ENCODE data around the gene LCLAT1.

The LCLAT1 gene

DNA sequence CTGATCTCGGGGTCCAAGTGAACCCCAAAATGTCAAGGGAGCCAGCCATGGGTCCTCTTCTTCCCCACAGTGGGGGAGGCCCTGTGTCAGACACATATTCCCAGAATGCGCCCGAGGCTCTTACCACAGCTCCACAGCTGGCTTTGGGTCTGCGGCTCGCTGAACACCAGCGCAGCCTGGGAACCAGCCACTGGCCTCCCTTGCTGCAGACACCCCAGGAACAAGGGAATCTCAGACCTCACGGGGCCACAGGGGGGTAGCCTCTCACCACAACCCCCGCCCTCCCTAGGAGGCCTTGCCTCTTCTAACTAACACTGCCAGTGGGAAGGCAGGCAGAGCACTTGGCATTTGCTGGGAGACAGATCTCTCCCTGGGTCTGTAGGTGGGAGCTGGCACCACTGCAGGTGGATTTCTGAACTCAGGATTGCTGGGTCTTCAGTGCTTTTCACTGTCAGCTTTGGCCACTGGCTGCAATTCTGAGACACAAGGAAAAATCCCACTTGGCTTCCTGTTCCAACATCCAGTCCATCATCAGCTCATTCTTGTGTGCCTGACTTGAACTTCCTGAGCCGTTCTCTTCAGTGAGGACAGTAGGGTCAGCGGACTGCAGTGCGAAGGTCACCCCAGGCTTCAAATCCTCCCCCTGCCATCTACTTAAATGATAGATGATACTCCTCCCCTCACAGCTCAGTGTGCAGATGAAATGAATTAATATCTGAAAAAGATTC, 231.5 kb downstream of the LCLAT1 start:
- Histone ChIP-seq H3K9ac (ENCODE audit: insufficient read length, low read depth) (no peak overlapping the region), H3K27me3 (ENCODE audit: insufficient read depth, insufficient read length) (no peaks in the 10 kb centered on the region), H3K4me1 (ENCODE audit: insufficient read depth, insufficient read length) (no peaks in the 10 kb centered on the region), H3K9me3 (ENCODE audit: insufficient read depth, low read length) (no peaks in the 10 kb centered on the region), H3K36me3 (ENCODE audit: insufficient read depth, insufficient read length, low read length) (no peaks in the 10 kb centered on the region), H3K4me3 (ENCODE audit: insufficient read length, low read depth) (no peak overlapping the region)
- DNase-seq (ENCODE audit: low read depth, low spot score) = no peak
- TF ChIP-seq ZNF274 (IDR thresholded peaks at IDR 0.05; ENCODE audit: low read depth, low read length) (no peak), YY1 (IDR thresholded peaks at IDR 0.05; ENCODE audit: insufficient read depth, insufficient read length) (no peak), SUZ12 (IDR thresholded peaks at IDR 0.05; ENCODE audit: extremely low read depth, insufficient read depth, insufficient read length) (no peak)

- Histone ChIP-seq H3K4me3 (ENCODE audit: insufficient read length, low read depth) (no peak overlapping the region), H3K27me3 (ENCODE audit: insufficient read depth, insufficient read length) (no peaks in the 10 kb centered on the region), H3K36me3 (ENCODE audit: insufficient read depth, insufficient read length, low read length) (no peaks in the 10 kb centered on the region), H3K4me1 (ENCODE audit: insufficient read depth, insufficient read length) (no peaks in the 10 kb centered on the region), H3K9ac (ENCODE audit: insufficient read length, low read depth) (no peak overlapping the region), H3K9me3 (ENCODE audit: insufficient read depth, low read length) (no peaks in the 10 kb centered on the region)
- DNase-seq (ENCODE audit: low read depth, low spot score) = no peak
- TF ChIP-seq SUZ12 (IDR thresholded peaks at IDR 0.05; ENCODE audit: extremely low read depth, insufficient read depth, insufficient read length) = no peak
- no peak for TF ChIP-seq YY1 (IDR thresholded peaks at IDR 0.05; ENCODE audit: insufficient read depth, insufficient read length)
These were observed 232.5 kb downstream of the LCLAT1 start for GRCh38 chr2:30679426-30680088.

DNA sequence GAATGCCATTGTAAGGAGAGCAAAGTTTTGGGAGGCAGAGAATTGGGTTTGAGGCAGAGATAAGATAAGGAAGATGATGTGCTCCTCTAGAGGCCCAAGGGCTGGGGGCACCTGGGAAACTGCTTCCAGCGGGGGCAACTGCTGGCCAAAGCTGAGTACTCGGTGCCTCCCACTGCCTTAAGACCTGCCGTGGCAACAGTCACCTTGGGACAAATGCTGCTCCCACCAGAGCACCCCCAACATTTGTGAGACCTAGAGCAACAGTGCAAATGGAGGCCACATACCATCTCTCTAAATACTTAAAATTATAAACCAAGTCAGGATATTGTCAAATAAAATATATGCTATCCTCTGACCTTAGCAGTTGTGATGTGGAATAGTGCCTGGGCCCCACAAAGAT, 233.1 kb downstream of the LCLAT1 start:
- Histone ChIP-seq H3K27me3 (ENCODE audit: insufficient read depth, insufficient read length) (no peaks in the 10 kb centered on the region), H3K9me3 (ENCODE audit: insufficient read depth, low read length) (no peaks in the 10 kb centered on the region), H3K36me3 (ENCODE audit: insufficient read depth, insufficient read length, low read length) (no peaks in the 10 kb centered on the region), H3K4me3 (ENCODE audit: insufficient read length, low read depth) (no peak overlapping the region), H3K4me1 (ENCODE audit: insufficient read depth, insufficient read length) (no peaks in the 10 kb centered on the region), H3K9ac (ENCODE audit: insufficient read length, low read depth) (no peak overlapping the region)
- TF ChIP-seq ZNF274 (IDR thresholded peaks at IDR 0.05; ENCODE audit: low read depth, low read length) = no peak
- no peak for TF ChIP-seq YY1 (IDR thresholded peaks at IDR 0.05; ENCODE audit: insufficient read depth, insufficient read length)
- no peak for TF ChIP-seq SUZ12 (IDR thresholded peaks at IDR 0.05; ENCODE audit: extremely low read depth, insufficient read depth, insufficient read length)
- DNase-seq (ENCODE audit: low read depth, low spot score) = no peak

DNA sequence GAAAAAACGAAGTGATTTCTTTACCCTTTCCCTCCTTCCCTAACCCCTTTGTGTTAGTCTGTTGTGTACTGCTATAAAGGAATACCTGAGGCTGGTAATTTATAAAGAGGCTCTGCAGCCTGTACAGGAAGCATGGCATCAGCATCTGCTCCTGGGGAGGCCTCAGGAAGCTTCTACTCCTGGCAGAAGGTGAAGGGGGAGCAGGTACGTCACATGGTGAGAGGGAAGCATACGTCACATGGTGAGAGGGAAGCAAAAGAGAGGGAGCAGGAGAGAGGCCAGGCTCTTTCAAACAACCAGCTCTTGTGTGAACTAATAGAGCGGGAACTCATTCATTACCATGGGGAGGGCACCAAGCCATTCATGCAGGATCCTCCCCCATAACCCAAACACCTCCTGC, 234.0 kb downstream of the LCLAT1 start:
- no peaks in the 10 kb centered on the region for H3K4me1 ChIP-seq (ENCODE audit: insufficient read depth, insufficient read length)
- no peak overlapping the region for H3K4me3 ChIP-seq (ENCODE audit: insufficient read length, low read depth)
- H3K36me3 ChIP-seq (ENCODE audit: insufficient read depth, insufficient read length, low read length) = no peaks in the 10 kb centered on the region
- no peak overlapping the region for H3K9ac ChIP-seq (ENCODE audit: insufficient read length, low read depth)
- H3K9me3 ChIP-seq (ENCODE audit: insufficient read depth, low read length) = no peaks in the 10 kb centered on the region
- no peak for DNase-seq (ENCODE audit: low read depth, low spot score)
- no peaks in the 10 kb centered on the region for H3K27me3 ChIP-seq (ENCODE audit: insufficient read depth, insufficient read length)
- no peak for TF ChIP-seq ZNF274 (IDR thresholded peaks at IDR 0.05; ENCODE audit: low read depth, low read length)
- TF ChIP-seq SUZ12 (IDR thresholded peaks at IDR 0.05; ENCODE audit: extremely low read depth, insufficient read depth, insufficient read length) = no peak
- no peak for TF ChIP-seq YY1 (IDR thresholded peaks at IDR 0.05; ENCODE audit: insufficient read depth, insufficient read length)

GRCh38 chr2:30683236-30683956, 236.3 kb downstream of the LCLAT1 start:
- H3K4me3 ChIP-seq (ENCODE audit: insufficient read length, low read depth) = no peak overlapping the region
- no peaks in the 10 kb centered on the region for H3K4me1 ChIP-seq (ENCODE audit: insufficient read depth, insufficient read length)
- no peaks in the 10 kb centered on the region for H3K27me3 ChIP-seq (ENCODE audit: insufficient read depth, insufficient read length)
- no peaks in the 10 kb centered on the region for H3K9me3 ChIP-seq (ENCODE audit: insufficient read depth, low read length)
- no peaks in the 10 kb centered on the region for H3K36me3 ChIP-seq (ENCODE audit: insufficient read depth, insufficient read length, low read length)
- H3K9ac ChIP-seq (ENCODE audit: insufficient read length, low read depth) = no peak overlapping the region
- TF ChIP-seq SUZ12 (IDR thresholded peaks at IDR 0.05; ENCODE audit: extremely low read depth, insufficient read depth, insufficient read length) (no peak), ZNF274 (IDR thresholded peaks at IDR 0.05; ENCODE audit: low read depth, low read length) (no peak), YY1 (IDR thresholded peaks at IDR 0.05; ENCODE audit: insufficient read depth, insufficient read length) (no peak)
- no peak for DNase-seq (ENCODE audit: low read depth, low spot score)

- DNase-seq (ENCODE audit: low read depth, low spot score) = no peak
- H3K4me1 ChIP-seq (ENCODE audit: insufficient read depth, insufficient read length) = peaks cover 1% of the 10 kb centered on the region
- TF ChIP-seq SUZ12 (IDR thresholded peaks at IDR 0.05; ENCODE audit: extremely low read depth, insufficient read depth, insufficient read length) = no peak
- H3K27me3 ChIP-seq (ENCODE audit: insufficient read depth, insufficient read length) = no peaks in the 10 kb centered on the region
- H3K9me3 ChIP-seq (ENCODE audit: insufficient read depth, low read length) = no peaks in the 10 kb centered on the region
- no peak overlapping the region for H3K4me3 ChIP-seq (ENCODE audit: insufficient read length, low read depth)
- H3K9ac ChIP-seq (ENCODE audit: insufficient read length, low read depth) = no peak overlapping the region
- no peaks in the 10 kb centered on the region for H3K36me3 ChIP-seq (ENCODE audit: insufficient read depth, insufficient read length, low read length)
These were observed 237.0 kb downstream of the LCLAT1 start for GRCh38 chr2:30684026-30684425.

DNA sequence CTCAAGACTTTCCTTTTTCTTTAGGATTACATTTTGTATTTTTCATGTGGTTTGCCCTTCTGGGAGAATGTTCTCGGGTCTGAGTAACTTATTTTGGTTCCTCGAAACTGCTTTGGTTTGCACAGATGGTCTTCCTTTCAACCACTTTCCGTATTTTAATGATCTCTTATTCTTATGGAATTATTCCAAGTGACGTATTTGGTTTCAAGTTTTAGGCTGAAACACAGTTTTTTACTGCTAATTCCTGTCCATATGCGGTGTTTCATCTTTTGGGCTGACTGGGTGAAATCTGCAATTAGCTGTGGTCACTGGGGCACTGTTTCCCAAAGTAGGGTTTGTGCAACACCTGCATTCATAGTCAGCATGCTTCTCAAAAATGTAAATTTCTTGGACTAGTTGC, 237.5 kb downstream of the LCLAT1 start:
- Histone ChIP-seq H3K36me3 (ENCODE audit: insufficient read depth, insufficient read length, low read length) (no peaks in the 10 kb centered on the region), H3K27me3 (ENCODE audit: insufficient read depth, insufficient read length) (no peaks in the 10 kb centered on the region), H3K4me3 (ENCODE audit: insufficient read length, low read depth) (no peak overlapping the region), H3K9ac (ENCODE audit: insufficient read length, low read depth) (no peak overlapping the region), H3K9me3 (ENCODE audit: insufficient read depth, low read length) (no peaks in the 10 kb centered on the region), H3K4me1 (ENCODE audit: insufficient read depth, insufficient read length) (peaks cover 5% of the 10 kb centered on the region)
- TF ChIP-seq SUZ12 (IDR thresholded peaks at IDR 0.05; ENCODE audit: extremely low read depth, insufficient read depth, insufficient read length) = no peak
- no peak for TF ChIP-seq ZNF274 (IDR thresholded peaks at IDR 0.05; ENCODE audit: low read depth, low read length)
- TF ChIP-seq YY1 (IDR thresholded peaks at IDR 0.05; ENCODE audit: insufficient read depth, insufficient read length) = no peak
- DNase-seq (ENCODE audit: low read depth, low spot score) = no peak
